Mesenchymal stem cell (in vitro differentiated cells and primary cell): ENCODE data around the gene MYOG.

Experiments
- DNase-seq: peaks from one replicate; pipeline ENCODE4 v3.0.0-alpha.2; 2013
- H2AFZ ChIP-seq: one replicate; pipeline ENCODE4 v1.6.1; 2013; ENCODE audit warnings: low read depth, mild to moderate bottlenecking, control low read depth, inconsistent platforms, low read length, moderate library complexity
- H2AK5ac ChIP-seq: 2 replicates; pipeline ENCODE4 v1.6.1; 2013; ENCODE audit warnings: low read length, moderate library complexity, mild to moderate bottlenecking, inconsistent platforms; ENCODE audit not compliant: severe bottlenecking
- H2BK120ac ChIP-seq: one replicate; pipeline ENCODE4 v1.6.1; 2013; ENCODE audit warnings: low read depth, mild to moderate bottlenecking, inconsistent platforms, low read length, moderate library complexity
- H2BK12ac ChIP-seq, 2 experiments: one replicate each; pipeline ENCODE4 v1.6.1; 2013; ENCODE audit warnings: inconsistent platforms in 2 of 2, low read length in 2 of 2, mild to moderate bottlenecking in 2 of 2, moderate library complexity in 2 of 2, control low read depth in 1 of 2
- H2BK15ac ChIP-seq: one replicate; pipeline ENCODE4 v1.6.1; 2013; ENCODE audit warnings: mild to moderate bottlenecking, low read depth, inconsistent platforms; ENCODE audit not compliant: poor library complexity, severe bottlenecking
- H2BK5ac ChIP-seq: 2 replicates; pipeline ENCODE4 v1.6.1; 2013; ENCODE audit warnings: low read depth, mild to moderate bottlenecking, low read length, control low read depth, inconsistent platforms; ENCODE audit not compliant: poor library complexity, severe bottlenecking
- H3K14ac ChIP-seq, 2 experiments: one replicate each; pipeline ENCODE4 v1.6.1; 2013; ENCODE audit warnings: inconsistent platforms in 2 of 2, low read length in 2 of 2, control low read depth in 1 of 2, mild to moderate bottlenecking in 1 of 2, moderate library complexity in 1 of 2
- H3K18ac ChIP-seq, 2 experiments: one replicate each; pipeline ENCODE4 v1.6.1; 2013; ENCODE audit warnings: inconsistent platforms in 2 of 2, low read length in 2 of 2, control low read depth in 1 of 2, low read depth in 1 of 2, mild to moderate bottlenecking in 1 of 2
- H3K23ac ChIP-seq, 2 experiments: one replicate each; pipeline ENCODE4 v1.6.1; 2013; ENCODE audit warnings: inconsistent platforms in 2 of 2, low read length in 2 of 2, mild to moderate bottlenecking in 2 of 2, moderate library complexity in 2 of 2, control low read depth in 1 of 2
- H3K27ac ChIP-seq: 2 replicates; pipeline ENCODE4 v1.5.1; 2013; ENCODE audit warnings: mild to moderate bottlenecking, moderate library complexity, low read length, control low read depth, inconsistent platforms; ENCODE audit not compliant: poor library complexity, severe bottlenecking
- H3K27me3 ChIP-seq, 2 experiments: 2 replicates each; pipeline versions ENCODE4 v1.6.1 to v1.7.0; 2013; ENCODE audit warnings: low read length in 2 of 2, mild to moderate bottlenecking in 2 of 2, moderate library complexity in 2 of 2, control low read depth in 1 of 2, inconsistent platforms in 1 of 2; ENCODE audit not compliant: control insufficient read depth in 1 of 2, insufficient read depth in 1 of 2
- H3K36me3 ChIP-seq, 2 experiments: 2 replicates each; pipeline versions ENCODE4 v1.6.1 to v1.7.0; 2013; ENCODE audit warnings: low read length in 2 of 2, control low read depth in 1 of 2, inconsistent platforms in 1 of 2, low read depth in 1 of 2, mild to moderate bottlenecking in 1 of 2; ENCODE audit not compliant: insufficient read depth in 2 of 2, control insufficient read depth in 1 of 2
- H3K4ac ChIP-seq, 2 experiments: one replicate each; pipeline ENCODE4 v1.6.1; 2013; ENCODE audit warnings: inconsistent platforms in 2 of 2, low read length in 2 of 2, mild to moderate bottlenecking in 2 of 2, moderate library complexity in 2 of 2, control low read depth in 1 of 2, low read depth in 1 of 2
- H3K4me1 ChIP-seq: 2 replicates; pipeline ENCODE4 v1.6.1; 2013; ENCODE audit warnings: low read depth, low read length, control low read depth; ENCODE audit not compliant: control insufficient read depth, insufficient read depth
- H3K4me2 ChIP-seq: 2 replicates; pipeline ENCODE4 v1.6.1; 2013; ENCODE audit warnings: low read length, mild to moderate bottlenecking, inconsistent platforms; ENCODE audit not compliant: poor library complexity, severe bottlenecking
- H3K4me3 ChIP-seq, 2 experiments: 2 replicates each; pipeline versions ENCODE4 v1.5.1 to v1.7.0; 2013; ENCODE audit warnings: low read length in 2 of 2, mild to moderate bottlenecking in 2 of 2, control low read depth in 1 of 2, low read depth in 1 of 2; ENCODE audit not compliant: insufficient read depth in 1 of 2
- H3K79me1 ChIP-seq: replicated peaks from 2 replicates; pipeline ENCODE4 v1.6.1; 2013; ENCODE audit warnings: mild to moderate bottlenecking, control low read depth, low read length, inconsistent platforms; ENCODE audit not compliant: poor library complexity, severe bottlenecking
- H3K9ac ChIP-seq: 2 replicates; pipeline ENCODE4 v1.7.0; 2013; ENCODE audit warnings: mild to moderate bottlenecking, low read length, moderate library complexity
- H3K9me3 ChIP-seq: 2 replicates; pipeline ENCODE4 v1.7.0; 2013; ENCODE audit warnings: mild to moderate bottlenecking, low read length; ENCODE audit not compliant: control insufficient read depth
- H4K8ac ChIP-seq: one replicate; pipeline ENCODE4 v1.6.1; 2013; ENCODE audit warnings: inconsistent platforms, mild to moderate bottlenecking, low read length, moderate library complexity
- H4K91ac ChIP-seq: one replicate; pipeline ENCODE4 v1.6.1; 2013; ENCODE audit warnings: mild to moderate bottlenecking, low read length, inconsistent platforms
- WGBS: methylation state at CpG from one replicate; pipeline ENCODE4 v1.1.7; 2013; ENCODE audit warnings: mixed read lengths; 5-methylcytosine and 5-hydroxymethylcytosine counted together

MYOG gene

DNA sequence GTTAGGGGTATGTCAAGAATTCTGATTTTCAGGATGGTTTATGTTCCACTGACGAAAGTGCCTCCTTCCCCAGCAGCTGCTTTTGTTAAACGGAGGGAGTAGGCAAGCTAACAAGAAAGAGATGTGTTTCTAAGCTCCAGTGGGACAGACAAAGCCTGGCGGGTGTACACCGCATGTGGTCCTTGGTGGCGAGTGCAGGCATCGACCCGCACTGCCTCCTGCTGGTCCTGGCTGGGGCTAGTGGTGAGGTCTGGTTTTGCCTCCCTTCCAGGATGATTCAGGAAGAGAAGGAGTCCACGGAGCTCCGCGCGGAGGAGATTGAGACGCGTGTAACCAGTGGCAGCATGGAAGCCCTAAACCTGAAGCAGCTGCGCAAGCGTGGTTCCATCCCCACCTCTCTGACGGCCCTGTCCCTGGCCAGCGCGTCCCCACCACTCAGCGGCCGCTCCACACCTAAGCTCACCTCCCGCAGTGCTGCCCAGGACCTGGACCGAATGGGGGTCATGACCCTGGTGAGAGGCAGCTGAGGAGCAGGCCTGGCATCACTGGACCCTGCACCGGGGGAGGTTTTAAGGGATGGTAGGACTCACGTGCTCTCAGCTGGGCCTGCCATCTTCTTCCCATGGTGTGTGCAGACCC, 30.5 kb downstream of the MYOG start:
- H3K9ac ChIP-seq: no peak overlapping the region
- no peak overlapping the region for H3K4ac ChIP-seq
- no peak overlapping the region for H3K18ac ChIP-seq
- H3K14ac ChIP-seq: no peak overlapping the region
- H3K27me3 ChIP-seq: peaks cover 33 to 81% of the 10 kb centered on the region in 2 experiments
- H4K8ac ChIP-seq: no peak overlapping the region
- H2AK5ac ChIP-seq: no peak overlapping the region
- H3K4me3 ChIP-seq: no peak overlapping the region
- no peaks in the 10 kb centered on the region for H3K9me3 ChIP-seq
- no peak overlapping the region for H3K23ac ChIP-seq
- peaks cover 0 to 55% of the 10 kb centered on the region in 2 experiments for H3K36me3 ChIP-seq
- no peak overlapping the region for H3K27ac ChIP-seq
- no peak overlapping the region for H2AFZ ChIP-seq
- H4K91ac ChIP-seq: peak overlapping the region; percentile 10
- no peak overlapping the region for H2BK15ac ChIP-seq
- no peak overlapping the region for H3K4me2 ChIP-seq
- no peak for DNase-seq
- WGBS: 68% methylated on average over 24 of the region's 24 CpGs
- no peaks in the 10 kb centered on the region for H3K79me1 ChIP-seq
- peaks cover 8% of the 10 kb centered on the region for H3K4me1 ChIP-seq
- H2BK120ac ChIP-seq: no peak overlapping the region
- no peak overlapping the region for H2BK12ac ChIP-seq
- no peak overlapping the region for H2BK5ac ChIP-seq

- Histone ChIP-seq H3K14ac (no peak overlapping the region), H2AFZ (no peak overlapping the region), H3K27me3 (peaks cover 32 to 78% of the 10 kb centered on the region in 2 experiments), H3K4me1 (peaks cover 8% of the 10 kb centered on the region), H3K9me3 (no peaks in the 10 kb centered on the region), H2BK5ac (no peak overlapping the region), H2BK15ac (no peak overlapping the region), H3K23ac (no peak overlapping the region), H4K8ac (no peak overlapping the region), H3K4ac (no peak overlapping the region), H2AK5ac (no peak overlapping the region), H3K4me3 (no peak overlapping the region), H3K36me3 (peaks cover 0 to 55% of the 10 kb centered on the region in 2 experiments), H3K18ac (no peak overlapping the region), H3K4me2 (no peak overlapping the region), H2BK12ac (no peak overlapping the region), H2BK120ac (no peak overlapping the region), H3K27ac (no peak overlapping the region), H3K9ac (no peak overlapping the region), H4K91ac (no peak overlapping the region), H3K79me1 (no peaks in the 10 kb centered on the region)
- WGBS: 17% methylated on average over 1 of the region's 5 CpGs
- no peak for DNase-seq
Measured at GRCh38 chr1:203054642-203055041, 31.2 kb downstream of the MYOG start.

DNA sequence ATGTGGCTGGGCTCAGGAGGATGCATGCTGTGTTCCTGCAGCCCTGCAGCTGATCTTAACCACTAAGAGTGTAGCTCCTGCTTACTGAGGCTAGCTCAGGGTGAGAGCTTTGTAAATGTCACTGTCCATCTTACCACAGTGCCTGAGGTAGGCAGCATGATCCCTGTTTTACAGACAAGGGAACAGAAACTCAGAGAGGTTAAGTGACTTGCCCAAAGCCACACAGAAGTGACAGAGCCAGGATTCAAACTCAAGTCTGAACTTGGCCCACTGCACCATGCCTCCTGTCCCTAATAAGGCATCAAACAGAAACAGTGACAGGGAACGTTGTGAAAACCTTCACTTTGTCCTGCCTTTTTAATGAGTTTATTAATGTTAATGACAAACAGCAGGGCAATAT, 31.6 kb downstream of the MYOG start:
- no peak overlapping the region for H4K8ac ChIP-seq
- no CpG with 5 or more reads among the region's 1 CpG for WGBS
- H3K4me2 ChIP-seq: no peak overlapping the region
- no peak overlapping the region for H2AK5ac ChIP-seq
- H2BK120ac ChIP-seq: no peak overlapping the region
- no peak overlapping the region for H2AFZ ChIP-seq
- H3K36me3 ChIP-seq: peaks cover 0 to 55% of the 10 kb centered on the region in 2 experiments
- no peak overlapping the region for H3K27ac ChIP-seq
- no peak overlapping the region for H2BK5ac ChIP-seq
- H3K18ac ChIP-seq: no peak overlapping the region
- no peak overlapping the region for H3K9ac ChIP-seq
- peaks cover 8% of the 10 kb centered on the region for H3K4me1 ChIP-seq
- no peak overlapping the region for H3K23ac ChIP-seq
- no peak overlapping the region for H3K14ac ChIP-seq
- H2BK15ac ChIP-seq: no peak overlapping the region
- H2BK12ac ChIP-seq: no peak overlapping the region
- no peaks in the 10 kb centered on the region for H3K79me1 ChIP-seq
- no peak overlapping the region for H3K4ac ChIP-seq
- H3K9me3 ChIP-seq: no peaks in the 10 kb centered on the region
- no peak overlapping the region for H4K91ac ChIP-seq
- DNase-seq: no peak
- H3K4me3 ChIP-seq: no peak overlapping the region
- peaks cover 28 to 74% of the 10 kb centered on the region in 2 experiments for H3K27me3 ChIP-seq

- Histone ChIP-seq H3K4me1 (peaks cover 8% of the 10 kb centered on the region), H2BK15ac (no peak overlapping the region), H3K14ac (no peak overlapping the region), H3K27me3 (peaks cover 21 to 58% of the 10 kb centered on the region in 2 experiments), H2AFZ (no peak overlapping the region), H2BK5ac (no peak overlapping the region), H3K9ac (no peak overlapping the region), H3K9me3 (no peaks in the 10 kb centered on the region), H3K79me1 (no peaks in the 10 kb centered on the region), H3K23ac (no peak overlapping the region), H3K4me3 (no peak overlapping the region), H3K18ac (no peak overlapping the region), H2BK12ac (no peak overlapping the region), H4K8ac (no peak overlapping the region), H3K4ac (no peak overlapping the region), H3K36me3 (peaks cover 0 to 64% of the 10 kb centered on the region in 2 experiments), H3K27ac (no peak overlapping the region), H2BK120ac (no peak overlapping the region), H3K4me2 (no peak overlapping the region), H2AK5ac (no peak overlapping the region), H4K91ac (no peak overlapping the region)
- WGBS: no CpG with 5 or more reads among the region's 3 CpGs
- DNase-seq: no peak
Measured at GRCh38 chr1:203052601-203053000, 33.2 kb downstream of the MYOG start.
